NCI-H345 treated with DMSO at 0.1 percent for 48 hours (cell line): ENCODE measurements around the gene SNX9.

Experiments
- DNase-seq: peaks from one replicate; lab custom pipeline; 2025; ENCODE audit not compliant: unreplicated experiment; lab: John Stamatoyannopoulos, UW

The SNX9 gene

DNA sequence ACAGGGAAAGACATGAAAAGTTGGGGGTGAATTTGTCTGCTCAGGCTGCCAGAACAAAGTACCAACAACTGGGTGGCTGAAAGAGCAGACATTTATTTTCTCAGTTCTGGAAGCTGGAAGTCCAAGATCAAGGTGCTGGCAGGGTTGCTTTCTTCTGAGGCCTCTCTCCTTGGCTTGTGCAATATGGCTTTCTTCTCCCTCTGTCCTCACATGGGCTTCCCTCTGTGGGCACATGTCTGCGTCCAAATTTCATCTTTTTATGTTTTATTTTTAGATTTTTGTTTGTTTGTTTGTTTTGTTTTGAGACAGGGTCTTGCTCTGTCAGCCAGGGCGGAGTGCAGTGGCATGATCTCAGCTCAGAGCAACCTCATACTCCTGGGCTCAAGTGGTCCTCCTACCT is 152.4 kb downstream of the SNX9 start:
- DNase-seq = no peak

DNA sequence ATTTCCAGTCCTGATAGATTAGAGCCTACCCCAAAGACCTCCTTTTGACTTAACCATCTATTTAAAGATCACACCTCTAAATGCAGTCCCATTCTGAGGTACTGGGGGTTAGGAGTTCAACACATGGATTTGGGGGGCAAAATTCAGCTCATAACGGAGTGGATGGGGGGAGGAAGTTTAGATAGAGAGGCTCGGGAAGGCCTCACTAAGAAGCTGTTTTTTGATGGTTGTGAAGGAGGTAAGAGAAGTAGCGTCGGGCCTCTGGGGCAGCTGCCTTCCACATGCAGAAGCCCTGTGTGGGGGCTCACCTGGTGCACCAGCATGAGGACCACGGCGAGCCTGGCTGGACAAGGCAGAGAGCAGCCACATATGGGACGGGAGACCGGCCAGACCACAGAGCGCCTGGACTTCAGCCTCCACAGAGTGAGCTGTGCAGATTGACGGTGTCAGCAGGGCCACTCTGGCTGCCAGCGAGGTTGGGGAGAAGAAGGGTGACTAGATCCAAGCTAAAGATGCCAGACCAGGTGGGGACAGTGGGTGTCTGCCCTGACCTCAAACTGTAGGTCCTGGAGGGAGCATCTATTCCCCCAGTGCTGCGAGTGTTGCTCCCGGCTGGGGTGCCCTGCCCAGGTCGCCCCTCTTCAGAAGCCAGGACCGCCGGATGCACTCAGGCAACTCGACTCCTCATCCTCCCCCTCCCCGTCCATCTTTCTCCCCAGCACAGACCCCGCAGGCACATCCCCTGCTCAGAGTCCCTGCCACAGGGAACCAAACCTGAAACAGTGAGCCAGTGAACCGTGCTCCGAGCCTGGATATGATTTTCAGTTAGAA is 153.5 kb downstream of the SNX9 start:
- DNase-seq = no peak

DNA sequence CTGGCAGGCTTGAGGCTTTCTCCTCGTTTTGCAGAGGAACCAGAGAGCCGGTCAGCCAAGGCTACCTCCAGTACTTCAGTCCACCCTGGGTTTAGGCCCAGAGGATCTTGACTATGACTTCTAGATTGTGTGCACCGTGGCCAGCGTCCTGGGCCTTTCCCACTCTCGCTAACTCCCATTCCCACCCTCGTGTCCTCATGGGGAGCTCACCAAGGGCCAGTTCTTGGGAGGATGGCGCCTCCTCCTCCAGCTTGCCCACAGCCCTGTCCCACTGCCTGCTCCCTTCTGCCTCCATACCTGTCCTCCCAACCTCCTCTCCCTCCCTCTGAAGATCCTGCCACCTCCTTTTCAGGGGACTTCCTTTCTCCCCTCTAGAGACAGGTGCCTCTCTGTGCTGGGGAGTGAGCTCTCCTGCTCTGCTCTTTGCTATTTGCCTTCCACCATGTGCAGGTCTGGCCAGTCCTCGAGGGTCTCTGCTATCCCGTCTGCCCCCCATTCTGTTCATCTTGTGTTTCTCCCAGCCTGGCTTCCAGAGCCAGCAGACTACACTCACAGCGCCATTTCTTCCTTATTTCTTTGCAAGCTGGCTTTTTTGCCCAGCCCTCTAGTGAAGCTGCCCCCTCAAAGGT is 154.2 kb downstream of the SNX9 start:
- no peak for DNase-seq

- DNase-seq = no peak
Observed at GRCh38 chr6:157978021-157978783, 155.2 kb downstream of the SNX9 start.

GRCh38 chr6:157980288-157981131 is 157.5 kb downstream of the SNX9 start:
- DNase-seq = no peak

- no peak for DNase-seq
Observed at GRCh38 chr6:157981132-157981394, 158.0 kb downstream of the SNX9 start.

- peak; percentile 20 for DNase-seq
Observed at GRCh38 chr6:157981395-157982101, 158.5 kb downstream of the SNX9 start, which contains the start of gene SYNJ2. Gene SYNJ2, plus strand, starts transcription at chr6:157981863. Its CDS starts 99 bp downstream, at chr6:157981962.

DNA sequence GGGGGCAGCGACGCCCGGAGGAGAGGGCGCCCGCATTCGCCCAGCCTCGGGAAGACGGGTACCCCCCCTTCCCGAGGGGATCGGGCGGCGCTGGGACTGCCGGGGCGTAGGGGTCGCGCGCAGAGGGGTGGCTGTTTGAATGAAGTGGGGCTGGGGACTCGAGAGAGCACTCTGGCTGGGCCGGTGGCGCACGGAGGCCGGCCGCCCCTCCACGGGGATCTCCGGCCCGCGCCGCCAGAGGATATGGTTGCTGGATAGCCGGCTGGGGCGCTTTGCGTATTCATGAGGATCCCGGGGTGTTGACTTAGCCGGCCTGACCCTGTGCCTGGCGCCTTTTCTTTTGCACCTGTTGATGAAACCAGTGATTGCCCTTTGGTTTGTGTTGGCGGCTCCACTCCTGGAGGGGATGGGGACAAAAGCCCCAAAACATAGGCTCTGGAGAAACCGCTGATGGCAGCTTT is 159.1 kb downstream of the SNX9 start:
- DNase-seq = no peak

DNA sequence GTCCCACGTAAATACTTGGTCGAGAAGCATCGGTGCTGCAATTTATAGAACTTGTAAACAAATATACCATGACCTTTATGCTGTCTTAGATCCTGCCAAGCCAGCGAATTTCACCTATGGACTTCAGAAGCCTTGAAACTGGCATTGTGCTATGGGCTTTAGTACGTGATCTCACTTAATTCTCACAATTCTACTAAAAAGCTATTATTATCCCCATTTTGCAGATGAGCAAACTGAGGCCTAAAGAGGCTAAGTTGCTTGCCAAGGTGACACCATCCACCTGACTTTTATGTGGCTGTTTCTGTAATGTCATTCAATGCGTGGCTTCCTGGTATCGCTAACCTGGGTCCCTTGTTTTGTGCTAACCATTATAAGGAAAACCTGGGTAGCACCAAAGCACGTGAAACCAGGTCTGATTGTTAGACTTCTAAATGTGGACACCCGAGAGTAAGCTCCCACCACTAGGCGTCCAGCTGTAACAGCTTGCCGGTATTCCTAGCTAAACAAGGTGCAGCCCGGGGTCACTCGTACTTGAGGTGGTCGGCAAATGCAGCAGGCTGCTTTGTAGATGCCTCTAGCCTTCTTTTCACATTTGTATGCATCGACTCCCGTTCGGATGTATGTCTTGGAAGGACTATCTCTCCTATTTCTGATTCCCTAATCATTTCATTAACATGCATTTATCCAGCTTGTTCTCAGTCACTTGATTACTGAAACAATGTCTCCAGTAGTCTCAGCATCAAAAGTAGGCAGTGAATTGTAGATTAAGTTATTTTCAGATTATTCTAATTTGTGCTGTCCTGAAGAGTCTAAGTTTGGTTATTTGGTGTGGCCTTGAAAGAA is 159.7 kb downstream of the SNX9 start:
- DNase-seq = no peak

- no peak for DNase-seq
Observed at GRCh38 chr6:157983406-157984119, 160.5 kb downstream of the SNX9 start.

DNA sequence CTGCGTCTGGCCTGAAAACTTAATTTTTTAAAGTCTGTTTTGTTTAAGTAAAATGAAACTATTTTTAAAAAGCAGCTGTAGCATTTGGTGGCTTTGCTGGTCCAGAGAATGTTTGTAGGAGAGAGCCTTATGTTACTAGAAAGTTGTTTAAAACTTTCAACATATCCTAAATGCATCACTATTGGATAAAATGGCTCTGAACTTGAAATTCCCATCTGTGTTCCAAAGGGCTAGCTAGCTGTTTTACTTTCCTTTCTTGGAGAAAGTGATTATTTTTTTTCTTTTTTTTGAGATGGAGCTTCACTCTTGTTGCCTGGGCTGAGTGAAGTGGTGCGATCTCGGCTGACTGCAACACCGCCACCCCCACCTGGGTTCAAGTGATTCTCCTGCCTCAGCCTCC is 161.1 kb downstream of the SNX9 start:
- no peak for DNase-seq

DNA sequence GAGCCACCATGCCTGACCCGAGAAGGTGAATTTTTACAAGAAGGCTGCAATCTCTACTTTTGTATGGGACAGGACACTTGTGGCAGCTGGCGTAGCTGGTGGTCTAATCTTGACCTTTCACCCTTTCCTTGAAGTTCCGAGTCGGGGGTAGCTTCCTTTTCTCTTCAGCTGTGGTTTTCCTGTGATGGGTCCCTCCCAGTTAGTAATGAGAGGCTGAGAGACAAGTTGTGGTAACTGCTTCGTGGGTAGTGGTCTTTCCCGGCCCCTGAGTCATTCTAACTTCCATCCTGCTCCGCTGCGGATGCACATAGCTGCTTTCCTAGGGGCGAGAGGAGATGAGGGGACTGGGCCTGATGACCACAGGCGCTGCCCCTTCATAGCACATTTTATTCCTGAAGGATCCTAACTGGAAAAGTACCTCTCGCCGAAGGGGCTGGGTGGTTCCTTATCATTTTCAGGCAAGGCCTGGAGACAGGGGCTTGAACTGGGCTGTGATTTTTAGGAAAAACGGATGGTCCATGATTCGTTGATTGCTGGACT is 161.7 kb downstream of the SNX9 start:
- DNase-seq = no peak

DNA sequence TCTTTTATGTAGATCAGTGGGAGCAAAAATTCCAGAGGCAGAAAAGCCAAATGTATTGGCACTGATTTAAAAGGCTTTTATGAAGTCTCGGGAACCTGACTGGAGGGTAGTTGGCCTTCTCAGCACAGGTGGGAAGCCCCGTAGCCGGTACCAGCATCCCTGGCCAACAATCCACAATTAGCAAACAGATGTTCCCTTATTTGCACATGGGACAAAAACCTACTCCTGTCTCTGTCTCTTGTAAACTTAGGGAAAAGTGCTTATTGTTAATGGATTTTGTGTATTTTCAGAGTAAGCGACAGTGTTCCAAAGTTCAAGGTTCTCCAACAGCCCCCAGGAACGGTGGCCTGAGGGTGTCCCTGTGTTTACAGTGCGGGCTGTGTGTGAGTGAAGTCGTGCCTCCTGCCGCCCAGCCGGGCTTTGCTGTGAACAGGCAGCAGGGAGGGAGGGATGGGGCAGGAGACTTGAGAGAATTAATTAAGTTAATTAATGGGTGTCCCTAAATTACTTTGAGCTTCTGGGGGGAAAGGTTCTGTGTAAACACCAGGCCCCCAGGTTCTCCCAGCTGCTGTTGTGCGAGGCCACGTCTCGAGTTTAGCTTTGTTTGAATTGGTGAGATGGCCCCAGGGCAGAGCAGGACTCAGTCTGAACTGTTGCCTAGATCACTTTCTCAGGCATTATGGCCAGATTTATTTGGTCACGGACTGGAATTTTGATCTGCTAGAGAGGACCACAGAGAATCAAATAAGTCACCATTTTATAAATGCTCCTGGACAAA is 162.5 kb downstream of the SNX9 start:
- DNase-seq = peak; percentile 31

GRCh38 chr6:157987788-157988699 is 165.0 kb downstream of the SNX9 start:
- DNase-seq = no peak

GRCh38 chr6:157988700-157989063 is 165.6 kb downstream of the SNX9 start:
- DNase-seq = no peak

DNA sequence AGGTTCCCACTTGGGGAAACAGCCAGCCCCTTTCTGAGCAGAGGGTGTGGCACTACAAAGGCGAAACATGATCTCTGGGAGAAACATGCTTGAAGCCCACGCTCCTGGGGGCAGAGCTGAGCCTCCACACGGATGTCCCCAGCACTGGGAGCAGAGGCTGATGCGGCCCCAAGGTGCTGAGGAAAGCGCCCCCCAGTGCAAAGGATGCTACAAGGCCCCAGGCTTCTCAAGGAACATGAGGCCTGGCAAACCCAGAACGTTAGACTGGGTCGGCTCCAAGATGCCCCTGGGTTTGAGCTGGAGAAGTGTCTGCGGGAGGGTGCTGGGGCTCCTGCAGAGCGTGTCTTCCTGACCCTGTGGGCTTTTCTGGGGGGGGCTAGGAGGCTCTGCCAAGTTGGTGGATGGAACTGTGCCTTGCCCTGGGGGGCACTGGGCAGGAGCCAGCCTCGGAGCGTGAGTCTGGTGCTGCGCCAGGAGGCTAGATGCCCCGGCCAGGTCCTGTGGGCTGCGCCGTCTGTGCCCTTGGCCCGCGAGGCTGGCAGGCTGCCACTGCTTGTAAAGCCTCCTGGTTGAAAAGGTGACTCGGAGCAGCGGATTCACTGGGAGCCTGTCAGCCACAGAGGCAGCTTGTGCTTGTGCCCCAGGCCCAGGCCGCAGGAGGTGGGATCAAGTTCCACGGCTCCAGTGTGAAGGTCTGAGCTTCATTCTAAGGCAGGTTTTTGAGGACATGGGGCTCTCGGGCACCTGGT is 166.7 kb downstream of the SNX9 start:
- DNase-seq = peak; percentile 41
